Activated CD8-positive, alpha-beta memory T cell treated with anti-CD3 and anti-CD28 coated beads, Interleukin-2, amount 50 U/mL, for 24 hours (primary cell): Measurements from ENCODE around the gene WDR62.

Source experiments
- DNase-seq: peaks from one replicate; pipeline ENCODE4 v3.0.0-alpha.2; 2020; ENCODE audit errors: extremely low read depth

WDR62 gene

DNA sequence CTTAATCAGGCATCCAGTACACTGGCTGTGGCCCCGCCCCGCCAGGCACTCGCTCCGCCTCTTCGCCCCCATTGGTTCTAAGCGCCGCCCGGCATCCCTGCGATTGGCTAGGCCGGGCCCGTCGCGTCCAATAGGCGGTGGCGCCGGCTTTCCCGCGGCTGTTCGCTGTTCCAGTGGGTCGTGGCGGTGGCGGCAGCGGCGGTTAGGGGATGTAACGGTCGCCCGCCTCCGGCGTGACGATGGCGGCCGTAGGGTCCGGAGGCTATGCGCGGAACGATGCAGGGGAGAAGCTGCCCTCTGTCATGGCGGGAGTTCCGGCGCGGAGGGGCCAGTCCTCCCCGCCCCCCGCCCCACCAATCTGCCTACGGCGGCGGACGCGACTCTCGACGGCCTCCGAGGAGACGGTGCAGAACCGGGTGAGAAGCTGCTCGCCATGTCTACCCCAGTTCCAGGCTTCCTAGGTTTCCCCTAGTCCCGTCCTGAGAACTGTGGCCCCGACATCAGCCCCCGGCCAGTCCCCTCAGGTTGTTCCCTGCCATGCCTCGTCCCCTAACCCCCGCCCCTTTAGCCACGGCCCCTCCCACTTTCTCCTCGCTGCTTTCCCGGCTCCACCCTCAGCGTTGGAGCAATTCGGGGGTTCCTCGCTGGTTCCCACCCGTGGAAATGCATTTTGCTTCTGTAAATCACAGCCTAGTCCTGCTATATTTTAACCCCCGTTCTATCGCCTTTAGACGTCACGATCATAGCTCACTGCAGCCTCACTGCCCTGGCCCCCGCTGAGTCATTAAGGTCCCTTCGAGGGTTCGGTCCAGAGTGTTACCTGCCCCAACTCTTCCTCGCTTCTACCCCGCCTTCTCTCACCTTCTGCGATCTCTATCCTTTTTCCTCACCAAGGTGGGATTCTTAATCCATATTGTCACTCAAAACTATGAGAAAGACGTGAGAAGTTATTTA lies at the start of gene WDR62:
Gene WDR62 (plus strand): TSS at position 165 of the 954 bp plus-strand sequence. CDS start 75 bp downstream, at position 240.
- DNase-seq, result peak; percentile 85

DNA sequence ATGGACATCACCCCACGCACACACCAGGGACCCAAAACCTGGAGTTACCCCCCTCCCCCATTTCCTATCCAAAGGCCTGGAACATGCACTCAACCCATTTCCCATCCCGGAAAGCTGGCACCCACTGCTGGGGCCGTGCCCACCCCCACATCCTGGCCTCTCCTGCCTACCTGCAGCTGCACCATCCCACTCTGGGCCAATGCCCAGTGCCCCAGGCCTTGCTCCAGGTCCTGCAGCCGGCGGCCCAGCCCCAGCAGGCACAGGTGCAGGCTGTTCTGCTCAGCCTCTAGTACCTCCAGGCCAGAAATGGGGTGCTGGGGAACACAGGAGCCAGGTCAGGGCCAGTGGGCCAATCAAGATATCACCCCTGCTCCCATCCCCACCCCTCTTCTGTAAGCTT lies 47.7 kb upstream of the WDR62 start:
- no peak for DNase-seq

DNA sequence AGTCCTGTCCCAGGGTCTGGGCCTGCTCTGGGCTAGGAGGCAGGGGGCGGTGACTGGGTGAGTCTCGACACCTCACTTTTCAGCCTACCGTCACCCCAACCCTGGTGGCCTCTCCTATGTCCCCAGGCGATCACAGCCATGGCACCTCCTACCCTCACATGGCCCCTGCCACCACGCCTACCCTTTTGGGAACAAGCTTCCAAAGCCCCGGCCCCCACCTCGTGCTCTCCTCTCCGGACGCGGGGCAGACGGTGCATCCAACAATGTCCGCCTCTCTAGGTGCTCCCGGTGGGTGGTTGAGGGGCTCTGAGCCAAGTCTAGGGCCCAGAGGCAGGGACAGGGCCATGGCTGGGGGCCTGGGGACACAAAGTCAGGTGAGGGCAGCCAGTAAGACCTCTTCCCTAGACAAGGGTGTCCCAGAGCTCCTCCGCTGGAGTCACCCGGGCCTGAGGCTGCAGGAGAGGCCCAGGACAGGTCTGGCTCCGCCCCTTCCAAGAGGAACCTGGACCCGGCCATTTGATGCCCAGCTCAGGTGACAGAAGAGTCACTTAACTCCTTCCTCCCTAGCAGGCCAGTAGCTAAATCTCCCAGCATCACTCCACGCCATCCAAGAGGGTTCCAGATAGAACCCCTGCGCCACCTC lies 46.2 kb upstream of the WDR62 start, which contains the start of gene SYNE4:
Gene SYNE4 (minus strand): TSS at position 478 of the 643 bp plus-strand sequence. CDS start 132 bp downstream, at position 346.
- DNase-seq, result no peak

DNA sequence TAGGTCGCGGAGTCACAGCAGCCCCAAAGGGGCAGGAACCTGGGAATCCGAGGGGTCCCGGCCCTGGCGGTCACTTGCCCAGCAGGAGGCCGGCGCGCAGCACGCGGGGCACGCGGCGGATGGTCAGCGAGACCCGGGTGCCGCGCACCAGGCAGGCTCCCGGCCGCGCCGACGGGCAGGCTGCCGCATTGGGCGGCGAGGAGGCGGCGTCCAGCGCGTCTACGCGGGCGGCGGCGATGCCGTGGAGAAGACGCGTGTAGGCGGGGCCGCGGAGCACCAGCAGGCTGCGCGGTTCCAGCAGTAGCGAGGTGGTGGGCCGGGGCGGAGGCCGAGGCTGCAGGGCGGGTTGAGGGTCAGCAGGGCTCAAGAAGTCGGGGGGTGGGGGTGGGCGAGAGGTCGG lies 45.5 kb upstream of the WDR62 start:
- no peak for DNase-seq

DNA sequence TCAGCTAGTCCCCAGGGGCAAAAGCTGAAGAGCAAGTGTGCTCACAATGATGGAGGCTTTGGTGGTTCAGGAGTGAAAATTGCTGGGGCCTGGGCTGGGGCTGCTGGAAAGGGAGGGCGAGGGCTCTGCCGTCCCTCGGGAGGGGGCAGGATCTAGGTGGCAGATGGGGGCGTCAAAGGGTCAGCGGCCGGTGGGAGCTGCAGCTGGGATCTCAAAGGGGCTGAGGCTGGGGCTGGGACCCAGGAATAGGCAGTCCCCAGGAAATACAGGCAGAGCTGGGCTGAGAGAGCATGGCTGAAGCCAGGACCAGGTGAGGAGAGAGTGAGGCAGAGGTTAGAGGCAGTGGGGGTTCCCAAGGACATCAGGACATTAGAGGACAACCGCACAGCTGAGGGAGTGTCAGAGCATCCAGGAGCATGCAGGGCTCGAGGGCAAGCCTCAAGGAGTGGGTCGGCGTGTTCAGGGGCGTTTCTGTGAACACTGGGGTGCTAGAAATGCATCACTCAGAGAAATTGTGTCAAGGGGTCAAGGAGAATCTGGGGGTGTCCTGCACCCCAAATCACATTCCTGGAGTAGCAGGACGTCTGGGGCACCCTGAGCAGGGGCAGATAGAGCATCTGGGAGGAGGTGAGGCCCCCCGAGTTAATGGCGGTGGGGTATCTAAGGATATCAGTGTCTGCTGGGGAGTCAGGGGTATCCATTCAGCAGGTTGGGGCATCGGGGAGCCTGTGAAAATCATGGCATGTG lies 44.9 kb upstream of the WDR62 start:
- no peak for DNase-seq

DNA sequence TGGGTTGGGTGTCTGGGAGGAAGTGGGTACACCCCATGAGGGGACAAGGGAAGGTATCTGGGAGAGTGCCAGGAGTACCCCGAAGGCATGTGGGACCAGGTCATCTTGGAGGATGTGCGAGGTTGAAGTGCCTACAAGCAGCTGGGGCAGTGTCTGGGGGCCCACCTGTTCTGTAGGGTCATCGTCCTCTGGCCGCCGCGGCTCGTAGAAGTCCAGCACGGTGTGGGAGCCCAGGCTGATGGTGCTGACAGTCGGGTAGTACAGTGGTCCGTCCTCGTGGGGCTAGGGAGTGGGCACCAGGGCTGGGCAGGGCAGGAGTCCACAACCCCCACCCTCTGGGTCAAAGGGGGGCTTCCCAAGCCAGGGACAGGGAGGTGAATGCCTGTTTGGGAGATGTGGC lies 44.3 kb upstream of the WDR62 start:
- no peak for DNase-seq

DNA sequence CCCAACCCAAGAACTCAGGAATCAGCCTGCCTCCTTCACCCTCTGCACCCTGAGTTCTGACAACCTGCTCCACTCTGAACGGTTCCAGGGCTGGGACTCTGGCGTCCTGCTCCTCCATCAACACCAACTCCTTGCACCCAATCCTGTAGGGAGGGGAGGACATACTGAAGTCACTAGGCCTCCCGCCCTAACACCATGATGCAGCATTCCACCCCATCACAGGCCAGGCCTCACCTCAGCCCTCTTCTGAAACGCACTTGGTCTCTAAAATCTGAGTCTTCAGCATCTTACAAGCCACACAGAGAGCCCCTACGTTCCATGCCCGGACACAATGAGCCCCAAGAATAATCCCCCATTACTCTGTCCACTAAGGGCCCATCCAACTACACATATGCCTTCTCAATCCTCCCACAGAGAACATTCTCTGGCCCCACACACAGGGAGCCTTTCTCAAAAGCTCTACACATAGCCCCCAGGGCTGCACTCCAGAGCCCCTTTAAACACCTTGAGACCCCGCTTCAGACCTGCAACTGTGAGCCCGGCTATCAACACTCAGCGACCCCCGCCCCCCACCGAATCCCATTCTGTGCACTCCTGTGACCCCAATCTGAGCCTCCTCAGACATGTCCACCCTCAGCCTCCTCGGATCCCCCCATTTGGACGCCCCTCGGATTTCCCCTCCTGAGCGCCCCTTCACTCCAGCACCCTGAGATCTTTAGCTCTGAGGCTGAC lies 41.3 kb upstream of the WDR62 start:
- no peak for DNase-seq

DNA sequence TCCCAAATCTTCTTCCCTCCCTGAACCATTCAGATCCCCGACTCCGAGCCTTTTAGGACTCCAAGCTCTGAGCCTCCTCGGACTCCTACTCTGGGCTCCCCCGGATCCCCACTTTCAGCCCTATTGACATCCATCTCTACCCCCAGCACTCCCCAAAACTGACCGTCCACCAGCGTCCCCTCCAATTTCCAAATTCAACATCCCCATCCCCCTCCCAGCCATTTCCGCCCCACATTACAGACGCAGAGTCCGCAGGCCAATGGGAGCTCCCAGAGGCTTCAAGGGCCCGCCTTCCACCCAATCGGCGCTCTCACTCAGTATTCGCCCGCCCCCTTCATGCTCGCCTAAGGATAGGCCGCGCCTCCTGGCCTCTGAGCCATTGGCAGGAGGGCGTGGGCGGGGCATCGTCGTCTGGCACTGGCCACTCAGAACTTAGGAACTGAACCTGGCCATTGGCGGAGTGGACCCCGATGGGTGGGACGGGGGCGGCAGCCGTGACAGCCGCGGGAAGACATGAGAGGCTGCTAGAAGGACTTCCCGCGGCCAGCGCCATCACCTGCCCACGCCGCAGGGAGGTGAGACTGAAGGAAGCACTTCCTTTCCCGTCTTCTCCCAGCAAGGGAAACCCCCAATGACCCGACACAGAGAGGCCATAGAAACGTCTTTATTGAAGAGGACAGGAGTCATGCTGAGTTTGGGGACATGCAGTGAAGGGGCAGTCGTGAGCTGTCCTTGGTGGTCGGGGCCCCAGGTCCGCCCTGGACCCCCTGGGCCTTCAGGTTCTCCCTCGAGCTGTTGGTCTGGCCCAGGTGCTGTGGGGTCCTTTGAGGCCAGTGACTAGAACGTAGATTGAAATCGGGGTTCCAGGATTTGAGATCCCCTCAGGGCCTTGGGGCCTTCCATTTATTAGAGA lies 40.4 kb upstream of the WDR62 start, which contains the start of gene ALKBH6:
Gene ALKBH6 (minus strand): TSS at position 202 of the 913 bp plus-strand sequence. CDS start 816 bp downstream, outside the sequence.
- DNase-seq, result peak; percentile 99

DNA sequence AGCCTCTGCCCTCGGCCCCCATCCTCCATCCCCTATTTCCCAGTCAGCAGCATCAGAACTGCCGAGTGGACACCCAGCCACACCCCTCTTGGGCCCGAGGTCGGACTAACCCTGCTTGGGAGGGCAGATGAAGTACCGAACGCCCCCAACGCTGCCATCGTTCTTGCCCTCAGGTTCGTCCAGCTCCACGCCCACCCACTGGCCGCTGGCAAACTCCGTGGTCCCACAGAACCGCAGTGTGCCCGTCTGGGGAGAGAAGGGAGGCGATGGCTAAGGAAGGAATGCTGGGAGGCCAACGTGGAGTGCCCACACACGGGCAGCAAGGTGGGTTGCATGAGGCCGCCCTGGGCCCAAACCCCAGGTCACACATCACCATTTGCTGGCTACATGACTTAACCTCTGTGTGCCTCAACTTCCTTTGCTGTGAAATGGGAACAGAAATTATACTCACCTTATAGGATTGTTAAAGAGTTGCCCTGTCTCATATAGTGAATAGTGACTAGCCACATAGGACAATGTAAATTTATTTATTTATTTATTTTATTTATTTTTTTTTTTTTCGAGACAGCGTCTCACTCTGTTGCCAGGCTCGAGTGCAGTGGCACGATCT lies 35.5 kb upstream of the WDR62 start:
- DNase-seq, result no peak

DNA sequence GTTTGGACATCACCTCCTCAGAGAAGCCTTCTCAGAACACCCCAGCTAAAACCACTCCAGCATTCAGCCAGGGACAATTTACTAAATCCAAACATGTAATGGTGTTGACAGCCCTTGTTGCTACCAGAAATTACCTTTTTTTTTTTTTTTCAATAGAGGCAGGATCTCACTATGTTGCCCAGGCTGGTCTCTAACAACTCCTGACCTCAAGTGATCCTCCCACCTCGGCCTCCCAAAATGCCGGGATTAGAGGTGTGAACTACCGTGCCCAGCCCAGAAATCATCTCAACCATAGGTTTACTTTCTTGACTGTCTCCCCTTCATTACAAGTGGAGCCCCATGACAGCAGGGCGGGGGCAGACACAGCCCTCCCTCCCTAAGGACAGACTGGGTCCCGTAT lies 31.3 kb upstream of the WDR62 start:
- DNase-seq, result no peak

DNA sequence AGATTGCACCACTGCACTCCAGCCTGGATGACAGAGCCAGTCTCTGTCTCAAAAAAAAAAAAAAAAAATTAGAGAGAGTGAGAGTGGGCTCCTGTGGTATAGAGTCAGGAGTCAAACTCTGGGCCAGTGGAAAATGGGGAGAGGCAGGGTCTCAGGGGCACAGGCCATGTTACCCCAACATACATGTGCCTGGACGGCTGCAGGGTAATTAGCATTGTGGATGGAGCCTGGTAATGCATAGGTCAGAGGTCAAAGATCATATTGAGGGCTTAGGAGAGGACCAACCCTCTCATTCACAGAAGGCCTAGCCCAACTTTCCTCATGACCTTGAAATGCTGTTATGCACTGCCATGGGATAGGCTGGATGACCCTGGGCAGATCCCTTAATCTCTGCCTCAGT lies 29.2 kb upstream of the WDR62 start:
- DNase-seq, result no peak

DNA sequence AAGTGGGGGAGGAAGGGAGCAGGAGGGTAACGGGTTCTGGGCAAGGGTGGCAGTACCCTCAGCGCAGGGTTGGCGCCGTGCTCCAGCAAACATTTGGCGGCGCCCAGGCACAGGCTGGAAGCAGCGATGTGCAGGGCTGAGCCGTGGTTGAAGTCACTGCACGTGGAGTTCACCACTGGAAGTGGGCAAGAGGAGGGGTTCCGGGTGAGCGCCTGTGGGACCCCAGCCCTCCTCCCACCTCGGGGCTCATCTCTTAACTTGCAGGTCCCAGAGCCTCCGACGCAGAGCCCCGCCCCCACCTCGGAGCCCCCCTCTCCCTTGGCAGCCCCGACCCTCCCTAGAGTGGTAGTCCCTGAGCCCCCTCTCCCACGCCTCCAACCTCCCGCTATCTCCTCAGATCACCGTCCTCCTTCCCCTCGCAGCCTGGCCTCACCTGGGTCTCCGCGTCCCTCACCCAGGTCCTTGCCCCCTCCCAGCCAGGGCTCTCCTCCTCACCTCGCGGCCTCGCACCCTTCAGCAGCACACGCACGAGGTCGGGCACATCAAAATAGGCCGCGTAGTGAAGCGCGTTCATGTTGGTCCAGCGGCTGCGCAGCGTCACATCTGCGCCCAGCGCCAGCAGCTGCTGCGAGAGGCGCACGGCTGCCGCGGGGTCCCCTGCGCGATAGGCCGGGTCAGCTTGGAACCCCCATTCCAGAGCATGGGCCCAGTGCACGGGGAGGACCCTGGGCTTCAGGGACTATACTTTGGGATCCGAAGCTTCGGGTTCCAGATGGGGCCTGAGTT lies 28.4 kb upstream of the WDR62 start:
- no peak for DNase-seq

DNA sequence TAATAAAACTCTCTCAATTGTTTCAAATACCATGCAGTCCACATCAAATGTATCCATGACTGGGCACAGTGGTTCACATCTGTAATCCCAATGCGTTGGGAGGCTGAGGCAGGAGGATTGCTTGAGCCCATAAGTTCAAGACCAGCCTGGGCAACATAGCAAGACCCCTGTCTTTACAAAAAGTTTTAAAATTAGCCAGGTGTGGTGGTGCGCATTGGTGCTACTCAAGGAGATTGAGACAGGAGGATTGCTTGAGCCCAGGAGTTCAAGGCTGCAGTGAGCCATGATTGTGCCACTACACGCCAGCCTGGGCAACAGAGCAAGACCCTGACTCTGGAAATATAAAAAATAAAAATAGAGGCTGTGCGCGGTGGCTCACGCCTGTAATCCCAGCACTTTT lies 27.0 kb upstream of the WDR62 start:
- no peak for DNase-seq

DNA sequence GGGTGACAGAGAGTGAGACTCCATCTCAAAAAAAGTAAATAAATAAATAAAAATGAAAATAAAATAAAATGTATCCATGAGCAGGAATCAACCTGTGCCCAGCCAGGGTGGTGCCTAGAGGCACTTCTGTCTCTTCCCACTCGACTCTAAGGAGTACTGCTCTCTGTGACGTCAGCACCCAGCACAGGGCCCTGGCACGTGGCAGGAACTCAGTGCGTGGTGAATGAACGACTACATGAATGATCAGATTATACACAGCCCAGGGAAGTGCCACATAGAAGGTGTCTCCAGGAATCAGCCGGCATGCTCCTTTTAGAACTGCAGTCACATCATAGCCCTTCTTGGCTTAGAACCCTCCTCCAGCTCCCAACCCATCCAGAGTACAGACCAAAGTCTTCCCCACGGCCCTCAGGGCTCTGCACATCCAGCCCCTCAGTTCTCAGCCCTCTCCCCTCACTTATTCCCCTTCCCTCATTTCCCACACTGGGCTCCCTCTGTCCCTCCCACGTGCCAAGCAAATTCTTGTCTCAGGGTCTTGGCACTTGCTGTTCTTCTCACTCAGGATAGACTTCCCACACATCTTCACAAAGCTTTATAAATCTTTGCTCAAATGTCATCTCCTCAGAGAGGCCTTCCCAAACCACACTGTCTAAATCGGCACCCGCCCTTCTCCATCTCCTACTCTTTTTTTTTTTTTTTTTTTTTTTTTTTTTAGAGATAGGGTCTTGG lies 26.2 kb upstream of the WDR62 start:
- DNase-seq, result no peak

DNA sequence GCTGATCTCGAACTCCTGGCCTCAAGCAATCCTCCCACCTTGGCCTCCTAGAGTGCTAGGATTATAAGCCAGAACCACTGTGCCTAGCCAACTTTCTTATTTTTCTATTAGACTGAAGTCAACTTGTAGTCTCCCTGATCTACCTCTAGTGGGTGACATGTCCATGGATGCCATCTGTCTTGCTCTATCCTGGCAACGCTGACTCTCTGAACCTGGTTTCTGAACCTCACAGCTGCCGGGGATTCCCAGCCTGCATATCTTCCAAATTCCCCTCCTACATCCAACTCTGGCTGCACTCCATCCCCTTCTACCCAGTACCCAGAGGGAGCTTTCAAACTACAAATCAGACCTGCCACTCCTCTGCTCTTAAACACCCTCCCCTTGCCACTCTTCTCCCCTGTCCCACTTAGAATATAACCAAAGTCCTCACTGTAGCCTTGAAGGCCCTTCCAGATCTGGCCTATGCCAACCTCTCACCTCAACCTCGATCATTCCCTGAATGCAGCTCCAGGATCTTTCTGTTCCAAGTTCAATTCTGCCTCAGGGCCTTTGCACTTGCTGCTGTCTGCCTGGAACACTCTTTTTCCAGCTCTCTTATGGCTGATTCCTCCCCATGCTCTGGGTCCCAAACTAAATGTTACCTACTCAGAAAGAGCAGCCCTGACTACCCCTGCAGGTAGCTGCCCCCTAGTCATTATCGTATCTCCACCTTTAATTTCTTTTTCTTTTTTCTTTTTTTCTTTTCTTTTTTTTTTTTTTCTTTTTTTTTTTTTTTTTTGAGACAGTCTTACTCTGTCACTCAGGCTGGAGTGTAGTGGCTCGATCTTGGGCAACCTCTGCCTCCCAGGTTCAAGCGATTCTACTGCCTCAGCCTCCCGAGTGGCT lies 24.2 kb upstream of the WDR62 start:
- no peak for DNase-seq

DNA sequence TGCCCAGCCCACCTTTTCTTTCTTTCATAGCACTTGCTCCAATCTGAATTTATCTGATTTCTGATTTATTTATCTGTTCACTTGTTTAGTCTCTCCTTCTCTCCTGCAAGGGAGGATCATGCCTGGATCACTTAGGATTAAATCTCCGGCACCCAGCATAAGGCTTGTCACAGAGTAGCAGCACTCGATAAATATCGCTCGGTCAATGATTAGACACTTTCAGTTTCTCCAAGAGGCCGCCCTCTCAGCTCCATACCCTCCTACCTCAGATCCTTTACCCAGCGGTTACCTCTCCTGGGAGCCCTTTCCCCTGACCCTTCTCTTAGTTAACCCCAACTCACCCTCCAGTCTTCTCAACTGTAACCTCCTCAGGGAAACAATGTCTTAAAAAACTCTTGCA lies 23.4 kb upstream of the WDR62 start:
- DNase-seq, result no peak
